LNCaP clone FGC (cell line): ENCODE results near the gene LPP.

Experiments
- DNase-seq: peaks from one replicate; pipeline ENCODE4 v3.0.0-alpha.2; 2011; ENCODE audit warnings: low read depth
- H3K4me3 ChIP-seq: 2 replicates; pipeline ENCODE4 v1.5.1; 2011; ENCODE audit warnings: mild to moderate bottlenecking, low read depth, low read length, control low read depth
- CTCF ChIP-seq: IDR thresholded peaks from 2 replicates; pipeline ENCODE4 v1.5.1; 2012; ENCODE audit warnings: mild to moderate bottlenecking; ENCODE audit not compliant: control insufficient read depth, insufficient read depth; ENCODE audit errors: extremely low read depth

The LPP gene

GRCh38 chr3:188380252-188380651, 226.3 kb downstream of the LPP start:
- H3K4me3 ChIP-seq = no peak overlapping the region
- no peak for DNase-seq
- no peak for TF ChIP-seq CTCF

- TF ChIP-seq CTCF = no peak
- H3K4me3 ChIP-seq = no peak overlapping the region
- no peak for DNase-seq
Measured at GRCh38 chr3:188380722-188381121, 226.8 kb downstream of the LPP start.

GRCh38 chr3:188383748-188384147, 229.8 kb downstream of the LPP start:
- H3K4me3 ChIP-seq = no peak overlapping the region
- no peak for DNase-seq
- no peak for TF ChIP-seq CTCF

GRCh38 chr3:188385295-188385694, 231.3 kb downstream of the LPP start:
- no peak overlapping the region for H3K4me3 ChIP-seq
- DNase-seq = no peak
- TF ChIP-seq CTCF = no peak

- H3K4me3 ChIP-seq = no peak overlapping the region
- DNase-seq = no peak
- no peak for TF ChIP-seq CTCF
Measured at GRCh38 chr3:188389711-188390342, 235.9 kb downstream of the LPP start.

- no peak for TF ChIP-seq CTCF
- no peak for DNase-seq
- H3K4me3 ChIP-seq = no peak overlapping the region
Measured at GRCh38 chr3:188390343-188390718, 236.4 kb downstream of the LPP start.

- DNase-seq = no peak
- TF ChIP-seq CTCF = no peak
- no peak overlapping the region for H3K4me3 ChIP-seq
Measured at GRCh38 chr3:188390775-188391443, 237.0 kb downstream of the LPP start.
